ENCODE results near the gene ABI1. TPM values are rescaled to one million over a fixed set of nuclear protein-coding genes. Genes with fewer than 3 reads are reported as not detected.

ABI1 gene
- total and polyA plus RNA-seq, 2 of the 13 experiments (the other 11 are each of a cell fraction or from before 2014, with no cell fraction given) = 20.9 to 22.9 TPM

DNA sequence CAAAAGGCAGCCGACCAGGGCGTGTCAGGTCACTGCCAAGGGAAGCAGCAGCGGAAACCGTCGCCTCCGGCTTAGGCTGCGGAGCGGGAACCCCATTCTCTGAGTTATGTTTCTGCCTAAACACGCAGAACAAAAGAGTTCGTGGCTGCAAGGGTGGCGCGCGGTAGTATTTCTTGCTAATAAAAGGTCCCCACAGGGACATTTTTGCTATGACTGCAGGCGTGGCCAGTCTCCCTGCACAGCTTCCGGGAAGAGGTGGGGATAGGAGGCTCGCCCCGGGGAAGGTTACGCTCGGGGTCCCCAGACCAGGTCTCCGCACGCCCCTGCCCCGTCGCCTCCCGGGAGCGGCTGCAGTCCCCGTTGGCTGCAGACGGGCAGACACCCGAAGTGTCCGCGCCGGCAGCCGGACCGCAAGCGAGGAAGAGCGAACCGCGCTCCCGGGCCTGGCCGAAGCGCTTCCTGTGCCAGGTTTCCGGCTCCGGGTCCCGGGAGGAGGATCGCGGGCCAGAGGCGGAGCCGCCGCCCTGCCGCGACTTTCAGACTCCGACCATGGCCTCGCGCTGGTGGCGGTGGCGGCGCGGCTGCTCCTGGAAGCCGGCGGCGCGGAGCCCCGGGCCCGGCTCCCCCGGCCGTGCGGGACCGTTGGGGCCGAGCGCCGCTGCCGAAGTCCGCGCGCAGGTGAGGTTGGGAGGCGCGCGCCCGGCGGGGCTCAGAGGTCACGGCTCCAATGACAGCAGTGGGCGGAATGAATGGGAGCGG lies 163.4 kb downstream of the ABI1 start, which contains the start of gene PDSS1 (continued):
- TF ChIP-seq ZNF317 (CRISPR knock-in tag; IDR thresholded peaks at IDR 0.05) = peak; percentile 33; the same call in 1 of the 2 replicates
- TF ChIP-seq ZKSCAN8 (CRISPR knock-in tag; IDR thresholded peaks at IDR 0.05; ENCODE audit: borderline replicate concordance) = no peak
- TF ChIP-seq CHCHD3 (CRISPR knock-in tag; IDR thresholded peaks at IDR 0.05) = no peak
- peak; percentile 78 for TF ChIP-seq ZNF574 (CRISPR knock-in tag; IDR thresholded peaks at IDR 0.05)
- no peak for TF ChIP-seq CCAR2 (optimal IDR thresholded peaks at IDR 0.05; ENCODE audit: low read depth, low read length)
- TF ChIP-seq AHR (CRISPR knock-in tag; IDR thresholded peaks at IDR 0.05) = no peak
- TF ChIP-seq WIZ (CRISPR knock-in tag; IDR thresholded peaks at IDR 0.05) = peak; percentile 84
- TF ChIP-seq ZNF614 (CRISPR knock-in tag; IDR thresholded peaks at IDR 0.05; ENCODE audit: borderline replicate concordance) = peak; percentile 38; the same call in 1 of the 2 replicates
- no peak; the same call in 1 of the 2 replicates for TF ChIP-seq NFYB (CRISPR knock-in tag; IDR thresholded peaks at IDR 0.05)
- TF ChIP-seq NCOA2 (CRISPR knock-in tag; IDR thresholded peaks at IDR 0.05) = peak; percentile 19; the same call in 1 of the 2 replicates
- no peak for TF ChIP-seq PLSCR1 (CRISPR knock-in tag; IDR thresholded peaks at IDR 0.05; ENCODE audit: borderline replicate concordance)
- TF ChIP-seq, protein P1, sequence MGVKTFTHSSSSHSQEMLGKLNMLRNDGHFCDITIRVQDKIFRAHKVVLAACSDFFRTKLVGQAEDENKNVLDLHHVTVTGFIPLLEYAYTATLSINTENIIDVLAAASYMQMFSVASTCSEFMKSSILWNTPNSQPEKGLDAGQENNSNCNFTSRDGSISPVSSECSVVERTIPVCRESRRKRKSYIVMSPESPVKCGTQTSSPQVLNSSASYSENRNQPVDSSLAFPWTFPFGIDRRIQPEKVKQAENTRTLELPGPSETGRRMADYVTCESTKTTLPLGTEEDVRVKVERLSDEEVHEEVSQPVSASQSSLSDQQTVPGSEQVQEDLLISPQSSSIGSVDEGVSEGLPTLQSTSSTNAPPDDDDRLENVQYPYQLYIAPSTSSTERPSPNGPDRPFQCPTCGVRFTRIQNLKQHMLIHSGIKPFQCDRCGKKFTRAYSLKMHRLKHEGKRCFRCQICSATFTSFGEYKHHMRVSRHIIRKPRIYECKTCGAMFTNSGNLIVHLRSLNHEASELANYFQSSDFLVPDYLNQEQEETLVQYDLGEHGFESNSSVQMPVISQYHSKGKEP (CRISPR knock-in tag; IDR thresholded peaks at IDR 0.05) = no peak
- TF ChIP-seq HDAC2 (CRISPR knock-in tag; IDR thresholded peaks at IDR 0.05) = no peak
- no peak for TF ChIP-seq GFI1 (CRISPR knock-in tag; IDR thresholded peaks at IDR 0.05; ENCODE audit: borderline replicate concordance)
- TF ChIP-seq ATF7 (IDR thresholded peaks at IDR 0.05) = no peak
- TF ChIP-seq ATF7 (CRISPR knock-in tag; IDR thresholded peaks at IDR 0.05) = no peak
- TF ChIP-seq ZFP37 (CRISPR knock-in tag; IDR thresholded peaks at IDR 0.05; ENCODE audit: borderline replicate concordance) = no peak
- TF ChIP-seq ZFP36L1 (CRISPR knock-in tag; IDR thresholded peaks at IDR 0.05) = peak; percentile 45; the same call in 1 of the 2 replicates
- TF ChIP-seq POGZ (CRISPR knock-in tag; IDR thresholded peaks at IDR 0.05) = no peak
- no peak for TF ChIP-seq MLLT10 (CRISPR knock-in tag; IDR thresholded peaks at IDR 0.05)
- no peak; the same call in 1 of the 2 replicates for TF ChIP-seq FOXP4 (CRISPR knock-in tag; IDR thresholded peaks at IDR 0.05)
- TF ChIP-seq, protein P2, sequence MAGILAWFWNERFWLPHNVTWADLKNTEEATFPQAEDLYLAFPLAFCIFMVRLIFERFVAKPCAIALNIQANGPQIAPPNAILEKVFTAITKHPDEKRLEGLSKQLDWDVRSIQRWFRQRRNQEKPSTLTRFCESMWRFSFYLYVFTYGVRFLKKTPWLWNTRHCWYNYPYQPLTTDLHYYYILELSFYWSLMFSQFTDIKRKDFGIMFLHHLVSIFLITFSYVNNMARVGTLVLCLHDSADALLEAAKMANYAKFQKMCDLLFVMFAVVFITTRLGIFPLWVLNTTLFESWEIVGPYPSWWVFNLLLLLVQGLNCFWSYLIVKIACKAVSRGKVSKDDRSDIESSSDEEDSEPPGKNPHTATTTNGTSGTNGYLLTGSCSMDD (CRISPR knock-in tag; IDR thresholded peaks at IDR 0.05) = no peak
- no peak; the same call in 1 of the 2 replicates for TF ChIP-seq ZNF563 (CRISPR knock-in tag; IDR thresholded peaks at IDR 0.05)
